ENCODE results near the gene AKAP8. TPM values are rescaled to one million over a fixed set of nuclear protein-coding genes. Genes with fewer than 3 reads are reported as not detected.

Gene AKAP8
- total RNA-seq, 1 donor from 2014 or later: 23.8 TPM

Other genes starting within 250 kb of the AKAP8 start
- 58.0 TPM for gene NOTCH3, start 178.8 kb downstream of the AKAP8 start, total RNA-seq (ENCODE audit: insufficient read depth, low replicate concordance)
- gene EPHX3, start 147.3 kb downstream of the AKAP8 start, total RNA-seq (ENCODE audit: insufficient read depth, low replicate concordance): not detected
- 8.2 TPM for gene BRD4, start 47.2 kb downstream of the AKAP8 start, total RNA-seq (ENCODE audit: insufficient read depth, low replicate concordance)
- gene AKAP8L, start 39.2 kb upstream of the AKAP8 start, total RNA-seq (ENCODE audit: insufficient read depth, low replicate concordance): 28.4 TPM
- 6.0 TPM for gene WIZ, start 70.2 kb upstream of the AKAP8 start, total RNA-seq (ENCODE audit: insufficient read depth, low replicate concordance)
- 1.4 TPM for gene RASAL3, start 84.8 kb upstream of the AKAP8 start, total RNA-seq (ENCODE audit: insufficient read depth, low replicate concordance)
- not detected for gene PGLYRP2, start 99.7 kb upstream of the AKAP8 start, total RNA-seq (ENCODE audit: insufficient read depth, low replicate concordance)
- gene CYP4F22, start 128.7 kb upstream of the AKAP8 start, total RNA-seq (ENCODE audit: insufficient read depth, low replicate concordance): not detected
- gene CYP4F8, start 235.4 kb upstream of the AKAP8 start, total RNA-seq (ENCODE audit: insufficient read depth, low replicate concordance): 5.3 TPM

Measured in umbilical cord (tissue), 1 donor.